CD4-positive, alpha-beta T cell treated with Interferon gamma for 1 hour (primary cell): ENCODE data around the gene SNAP25.

Experiments
- DNase-seq: peaks from one replicate; pipeline ENCODE4 v3.0.0-alpha.2; 2020

Gene SNAP25

GRCh38 chr20:10307359-10307735 lies 88.7 kb downstream of the SNAP25 start:
- no peak for DNase-seq

- no peak for DNase-seq
Measured at GRCh38 chr20:10308652-10309051, 90.0 kb downstream of the SNAP25 start.

GRCh38 chr20:10309326-10309725 lies 90.7 kb downstream of the SNAP25 start:
- DNase-seq: no peak

- no peak for DNase-seq
Measured at GRCh38 chr20:10312111-10312510, 93.5 kb downstream of the SNAP25 start.

DNA sequence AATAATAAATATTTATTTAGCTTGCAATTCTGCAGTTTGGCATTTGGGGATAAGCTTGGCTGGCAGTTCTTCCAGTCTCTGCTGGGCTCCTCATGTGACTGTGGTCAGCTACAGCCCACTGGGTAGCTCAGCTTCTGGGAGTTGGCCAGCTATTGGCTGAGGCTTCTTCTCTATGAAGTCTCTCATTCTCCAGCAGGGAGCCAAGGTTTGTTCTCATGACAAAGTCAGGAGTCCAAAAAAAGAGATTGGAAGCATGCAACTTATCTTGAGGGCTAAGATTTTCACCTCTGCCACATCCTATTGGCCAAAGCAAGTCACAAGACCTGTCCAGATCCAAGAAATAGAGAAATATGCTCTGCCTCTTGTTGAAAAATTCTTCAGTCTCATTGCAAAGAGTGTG lies 94.6 kb downstream of the SNAP25 start:
- DNase-seq: no peak

DNA sequence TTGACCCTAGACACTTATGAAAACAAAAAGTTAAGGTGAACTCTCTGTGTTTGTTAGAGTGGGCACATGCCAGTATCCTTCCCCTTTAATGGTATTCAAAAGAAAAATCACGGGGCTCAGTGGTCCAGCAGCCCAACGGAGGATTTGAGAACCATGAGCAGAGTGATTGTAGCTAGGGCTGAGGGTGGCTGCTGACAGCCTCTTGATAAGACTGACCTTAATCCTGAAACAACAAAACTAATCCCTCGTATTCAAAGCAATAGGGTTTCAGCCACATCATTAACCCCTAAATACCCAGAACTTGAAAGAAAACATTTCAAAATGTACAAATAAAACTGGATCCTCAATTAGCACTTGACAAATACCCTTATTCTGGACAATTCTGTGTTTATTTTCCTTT lies 95.1 kb downstream of the SNAP25 start:
- no peak for DNase-seq

GRCh38 chr20:10314198-10314597 lies 95.6 kb downstream of the SNAP25 start:
- no peak for DNase-seq

GRCh38 chr20:10315138-10315537 lies 96.5 kb downstream of the SNAP25 start:
- DNase-seq: no peak

DNA sequence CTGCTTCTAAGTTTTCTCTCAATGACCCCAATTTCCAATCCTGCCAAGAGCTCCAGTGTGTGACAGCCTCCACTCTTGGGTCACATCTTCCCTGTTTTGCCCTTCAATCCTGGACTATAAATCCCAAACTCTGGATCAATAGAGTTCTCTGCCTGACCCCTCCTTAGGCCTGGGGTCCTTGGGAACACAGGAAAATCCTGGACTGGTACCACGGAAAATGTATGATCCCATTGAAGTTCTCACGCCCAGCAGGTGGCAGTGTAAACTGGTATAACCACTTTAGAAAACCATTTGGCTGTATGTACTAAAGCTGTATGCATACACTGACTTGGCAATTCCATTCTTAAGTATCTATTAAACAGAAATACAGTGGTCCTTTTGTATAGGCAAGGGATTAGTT lies 98.0 kb downstream of the SNAP25 start:
- DNase-seq: no peak

DNA sequence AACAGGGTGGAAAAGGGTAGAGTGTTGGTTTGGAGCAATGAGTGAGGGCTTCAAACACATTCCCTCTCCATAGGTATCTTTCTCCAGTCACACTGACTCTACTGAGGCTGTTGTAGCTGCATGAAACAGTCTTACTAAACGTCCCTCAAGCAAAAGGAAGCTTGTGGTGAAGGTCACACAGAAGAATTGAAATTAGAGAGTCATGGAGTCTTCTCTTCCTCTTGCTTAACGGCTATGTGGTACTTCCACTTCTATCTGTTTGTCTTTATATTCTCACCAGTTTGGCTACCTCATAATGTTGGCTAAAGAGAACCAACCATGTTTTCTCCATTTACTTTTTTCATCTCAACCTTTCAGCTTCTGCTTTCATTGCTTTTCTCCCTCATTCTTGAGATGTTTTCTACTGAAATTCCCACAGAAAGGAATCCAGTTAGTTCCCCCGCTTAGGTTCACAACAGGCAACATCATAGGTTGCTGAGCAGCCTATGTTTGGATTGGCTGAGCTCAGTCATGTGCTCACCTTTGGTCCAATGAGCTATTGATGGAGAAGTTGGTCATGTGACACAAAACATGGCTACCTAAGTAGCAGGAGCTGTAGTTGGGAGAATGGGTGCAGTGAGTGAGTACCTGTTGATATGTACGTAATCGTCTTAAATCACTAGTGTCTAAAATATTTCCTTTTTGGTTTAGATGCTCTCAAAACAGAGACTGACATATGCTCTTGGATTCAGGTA lies 99.8 kb downstream of the SNAP25 start:
- DNase-seq: no peak

GRCh38 chr20:10319855-10320254 lies 101.2 kb downstream of the SNAP25 start:
- DNase-seq: no peak

DNA sequence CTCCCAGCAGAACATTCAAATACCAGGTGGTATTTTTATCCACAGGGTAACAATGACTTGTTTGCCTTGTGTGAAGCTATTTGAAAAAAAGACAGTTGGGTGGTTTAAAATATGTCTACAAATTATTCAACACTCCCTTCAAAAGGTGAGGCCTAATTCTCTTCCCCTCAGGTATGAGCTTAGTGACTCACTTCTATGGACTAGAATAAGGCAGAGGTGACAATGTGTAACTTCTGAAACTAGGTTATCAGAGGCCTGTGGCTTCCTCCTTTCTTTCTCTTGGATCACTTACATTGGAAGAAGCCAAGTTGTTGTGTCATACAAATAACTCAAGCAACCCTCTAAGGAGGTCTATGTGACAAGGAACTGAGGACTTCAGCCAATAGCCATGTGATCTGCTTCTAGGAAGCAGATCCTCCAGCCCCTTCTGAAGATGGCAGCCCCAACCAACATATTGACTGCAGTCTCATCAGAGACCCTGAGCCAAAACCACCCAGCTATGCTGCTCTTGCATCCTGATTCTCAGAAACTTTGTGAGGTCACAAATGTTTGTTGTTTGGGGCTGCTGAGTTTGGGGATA lies 102.6 kb downstream of the SNAP25 start:
- no peak for DNase-seq

DNA sequence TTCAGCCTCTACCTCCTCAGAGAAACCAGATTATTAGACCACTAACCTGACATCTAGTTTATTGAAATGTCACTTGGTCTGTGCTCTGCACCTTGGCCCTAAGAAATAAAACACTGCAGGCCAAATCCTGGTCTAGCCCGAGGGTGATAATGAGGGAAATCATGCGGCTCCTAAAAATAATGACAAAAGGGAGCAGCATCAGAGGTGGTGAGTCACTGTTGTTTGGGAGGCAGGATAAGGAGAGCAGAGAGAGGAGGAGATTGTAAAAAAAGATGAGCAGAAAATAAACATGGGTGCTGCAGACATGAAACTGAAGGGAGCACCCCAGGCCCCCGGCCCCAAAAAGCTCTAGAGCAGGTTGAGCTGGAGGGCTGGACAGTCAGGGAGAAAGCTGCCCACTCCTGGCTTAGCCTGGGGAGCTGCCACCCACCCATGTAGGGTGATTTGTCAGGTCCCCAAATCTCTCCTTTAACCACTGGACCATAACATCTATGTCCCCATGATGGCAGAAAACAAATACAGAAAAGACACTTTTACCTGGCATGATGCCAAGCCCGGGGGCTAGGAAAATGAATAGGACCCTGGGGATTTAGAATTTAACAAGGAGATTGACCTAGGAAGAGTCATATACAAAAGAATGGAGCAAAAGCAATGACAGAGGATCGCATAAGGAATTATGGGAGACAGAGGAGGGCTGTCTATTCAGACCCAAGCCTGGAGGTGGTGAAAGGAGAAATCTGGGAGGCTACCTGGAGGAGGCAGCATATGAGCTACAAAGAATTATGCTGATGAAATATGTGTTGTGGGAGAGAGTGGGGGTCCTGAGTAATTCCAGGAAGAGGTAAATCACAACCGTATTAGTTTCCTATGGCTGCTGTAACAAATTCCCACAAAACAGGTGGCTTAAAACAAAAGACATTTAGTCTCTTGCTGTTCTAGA lies 103.7 kb downstream of the SNAP25 start:
- no peak for DNase-seq

GRCh38 chr20:10323729-10324128 lies 105.1 kb downstream of the SNAP25 start:
- no peak for DNase-seq

GRCh38 chr20:10324198-10324847 lies 105.7 kb downstream of the SNAP25 start:
- no peak for DNase-seq

DNA sequence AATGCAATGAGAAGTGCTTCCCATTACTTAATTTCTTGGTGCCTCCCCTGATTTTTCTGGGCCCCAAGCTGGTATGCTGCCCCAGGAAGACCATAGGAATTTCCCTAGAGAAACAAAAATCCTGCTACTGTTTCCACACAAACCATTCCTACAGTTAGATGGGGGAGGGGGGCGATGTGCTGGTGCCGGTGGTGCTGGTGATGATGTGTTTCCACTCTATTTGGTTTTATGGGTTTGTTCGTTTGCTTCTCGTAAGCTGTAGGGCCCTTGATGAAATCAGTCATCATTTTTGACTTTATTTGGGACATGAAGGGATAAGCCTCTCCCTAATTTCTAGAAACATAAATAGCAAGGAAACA lies 110.2 kb downstream of the SNAP25 start:
- no peak for DNase-seq

DNA sequence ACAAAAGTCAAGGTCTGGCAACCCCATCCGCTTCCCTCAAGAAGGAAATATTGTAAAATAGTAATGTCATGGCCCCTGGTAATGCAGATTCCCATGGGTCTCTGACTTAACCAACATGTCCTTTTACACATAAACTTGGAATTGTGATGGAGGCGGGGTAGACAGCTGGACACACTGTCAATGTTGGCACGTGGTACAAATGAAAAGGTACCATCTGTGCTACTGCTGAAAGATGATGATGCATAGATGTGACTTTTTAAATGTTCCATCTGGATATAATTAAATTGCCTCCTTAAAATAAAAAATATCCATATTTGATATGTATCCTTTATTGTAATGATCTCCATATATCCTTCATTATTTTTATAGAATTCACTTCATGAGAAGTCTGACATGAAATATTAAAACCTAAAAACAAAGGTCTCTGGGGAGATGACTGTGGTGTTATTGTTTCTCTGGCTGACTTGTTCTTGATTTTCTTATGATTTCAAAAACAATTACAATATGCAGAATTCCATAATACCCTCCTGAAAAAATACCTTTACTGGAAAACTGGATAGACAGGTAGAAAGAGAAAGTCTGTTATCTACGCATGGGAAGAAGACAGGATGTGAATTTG lies 110.9 kb downstream of the SNAP25 start:
- DNase-seq: no peak

DNA sequence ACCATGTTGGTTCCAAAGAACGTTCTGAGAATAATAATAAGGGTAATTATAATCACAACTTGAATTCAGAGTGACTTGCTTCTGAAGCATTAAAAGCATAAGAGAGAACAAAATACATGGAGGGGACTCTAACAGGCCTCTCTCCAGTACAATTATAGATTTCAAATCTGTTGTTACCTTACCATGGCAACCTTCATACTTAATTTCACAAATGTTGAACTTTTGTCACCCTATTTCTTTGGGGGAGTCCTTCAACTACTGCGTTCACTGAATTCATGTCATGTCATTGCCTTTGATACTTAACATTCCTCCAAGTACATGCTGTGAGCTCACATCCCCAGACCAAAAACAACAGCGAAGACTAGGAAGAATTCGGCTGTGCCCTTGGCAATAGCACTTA lies 111.4 kb downstream of the SNAP25 start:
- no peak for DNase-seq

GRCh38 chr20:10332656-10333415 lies 114.2 kb downstream of the SNAP25 start:
- DNase-seq: no peak

GRCh38 chr20:10336959-10337729 lies 118.5 kb downstream of the SNAP25 start:
- DNase-seq: no peak

DNA sequence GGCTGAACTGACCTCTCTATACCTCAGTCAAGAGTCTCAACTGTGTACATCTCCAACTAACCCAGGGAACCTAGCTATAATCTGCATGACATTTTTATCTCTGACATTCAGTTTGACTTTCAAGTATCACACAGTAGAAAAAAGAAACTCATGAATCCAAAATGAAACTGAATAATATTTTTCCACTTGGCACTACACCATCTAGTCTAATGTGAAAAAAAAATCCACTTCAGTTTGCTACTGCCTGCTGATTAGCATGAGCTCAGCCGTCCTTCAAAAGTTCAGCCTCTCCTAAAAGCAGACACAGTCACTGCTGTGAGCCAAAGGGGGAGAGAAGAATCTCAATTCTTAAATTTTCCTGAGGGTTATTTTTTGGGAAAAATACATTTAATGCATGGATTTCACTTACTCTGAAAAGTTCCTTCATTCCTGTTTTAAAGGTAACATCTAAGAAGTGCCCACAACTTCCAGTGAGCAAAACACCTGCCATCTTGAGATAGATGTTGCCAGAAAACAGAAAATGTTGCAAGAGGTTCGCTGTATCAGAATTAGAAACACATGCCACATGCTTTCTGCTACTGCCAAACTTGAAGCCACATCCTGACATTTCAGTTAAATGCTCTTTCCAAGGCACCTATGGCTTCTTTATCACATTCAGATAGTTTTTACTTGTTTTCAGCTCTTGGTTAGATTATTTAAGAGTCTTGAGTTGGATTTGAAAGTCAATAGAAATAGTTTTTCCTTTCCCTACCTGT lies 120.0 kb downstream of the SNAP25 start:
- no peak for DNase-seq
